NCI-H446 (cell line): ENCODE results near the gene NAT9.

Experiments used
- DNase-seq, 2 experiments: peaks; one replicate each; lab custom pipeline; 2025; lab: John Stamatoyannopoulos, UW

The NAT9 gene

GRCh38 chr17:74761419-74761818 is 14.7 kb downstream of the NAT9 start:
- no peak for DNase-seq

GRCh38 chr17:74760404-74761105 is 15.6 kb downstream of the NAT9 start:
- DNase-seq: peak in 1 of 2 experiments; percentile 50

- no peak for DNase-seq
Measured at GRCh38 chr17:74759941-74760340, 16.2 kb downstream of the NAT9 start.

- DNase-seq: peak in 1 of 2 experiments; percentile 40
Measured at GRCh38 chr17:74759243-74759801, 16.8 kb downstream of the NAT9 start.

- peak in 1 of 2 experiments; percentile 70 for DNase-seq
Measured at GRCh38 chr17:74758848-74759168, 17.3 kb downstream of the NAT9 start.

- peak in 1 of 2 experiments; percentile 53 for DNase-seq
Measured at GRCh38 chr17:74757931-74758847, 18.0 kb downstream of the NAT9 start.

- peak in 1 of 2 experiments; percentile 78 for DNase-seq
Measured at GRCh38 chr17:74757502-74757901, 18.6 kb downstream of the NAT9 start.

GRCh38 chr17:74756891-74757290 is 19.3 kb downstream of the NAT9 start:
- DNase-seq: no peak

- no peak for DNase-seq
Measured at GRCh38 chr17:74755533-74755932, 20.6 kb downstream of the NAT9 start.

GRCh38 chr17:74754832-74755231 is 21.3 kb downstream of the NAT9 start:
- DNase-seq: no peak

- DNase-seq: no peak
Measured at GRCh38 chr17:74752822-74753401, 23.2 kb downstream of the NAT9 start.

- no peak for DNase-seq
Measured at GRCh38 chr17:74752415-74752814, 23.7 kb downstream of the NAT9 start.

GRCh38 chr17:74750327-74751069 is 25.6 kb downstream of the NAT9 start:
- DNase-seq: no peak

GRCh38 chr17:74750039-74750326 is 26.2 kb downstream of the NAT9 start:
- no peak for DNase-seq

- DNase-seq: no peak
Measured at GRCh38 chr17:74749279-74750038, 26.7 kb downstream of the NAT9 start.

GRCh38 chr17:74748529-74749278 is 27.4 kb downstream of the NAT9 start, which contains the start of gene NHERF1:
Gene NHERF1 (plus strand): TSS chr17:74748628. CDS start chr17:74748847, 219 bp downstream.
- peak; percentile 90 to 98 for DNase-seq

- no peak for DNase-seq
Measured at GRCh38 chr17:74748279-74748528, 27.9 kb downstream of the NAT9 start.

GRCh38 chr17:74746922-74747321 is 29.2 kb downstream of the NAT9 start:
- no peak for DNase-seq

GRCh38 chr17:74746376-74746775 is 29.8 kb downstream of the NAT9 start:
- no peak for DNase-seq

GRCh38 chr17:74745548-74746177 is 30.5 kb downstream of the NAT9 start:
- DNase-seq: no peak
